GM21381 (cell line): ENCODE results near the gene PRKAG3.
"Not testable (repeated sequence)": the region's sequence is repeated elsewhere in the genome, so short reads cannot be mapped to it uniquely, and the experiment has no call there.

ENCODE experiments used
- ATAC-seq: cut with Tn5 transposase; IDR thresholded peaks from one replicate; pipeline ENCODE4 v1.9.1; 2021; ENCODE audit warnings: mild to moderate bottlenecking, moderate library complexity; ENCODE audit not compliant: unreplicated experiment

PRKAG3 gene

GRCh38 chr2:218844334-218844733, 12.7 kb upstream of the PRKAG3 start:
- ATAC-seq, result not testable (repeated sequence)

- ATAC-seq, result no peak
Observed at GRCh38 chr2:218839888-218840287, 8.3 kb upstream of the PRKAG3 start.

GRCh38 chr2:218839430-218839829, 7.8 kb upstream of the PRKAG3 start:
- ATAC-seq, result no peak

- ATAC-seq, result no peak
Observed at GRCh38 chr2:218837495-218837894, 5.9 kb upstream of the PRKAG3 start.

- ATAC-seq, result no peak
Observed at GRCh38 chr2:218834685-218835084, 3.1 kb upstream of the PRKAG3 start.

GRCh38 chr2:218833023-218833609, 1.5 kb upstream of the PRKAG3 start:
- no peak for ATAC-seq

GRCh38 chr2:218832520-218832919, 917 bp upstream of the PRKAG3 start:
- no peak for ATAC-seq

- no peak for ATAC-seq
Observed at GRCh38 chr2:218832081-218832480, 478 bp upstream of the PRKAG3 start.

- ATAC-seq, result no peak
Observed at GRCh38 chr2:218830526-218831306, 887 bp downstream of the PRKAG3 start.

- ATAC-seq, result no peak
Observed at GRCh38 chr2:218829868-218830451, 1.6 kb downstream of the PRKAG3 start.

- no peak for ATAC-seq
Observed at GRCh38 chr2:218828477-218828778, 3.2 kb downstream of the PRKAG3 start.

- ATAC-seq, result no peak
Observed at GRCh38 chr2:218827701-218828476, 3.7 kb downstream of the PRKAG3 start.

GRCh38 chr2:218826791-218827190, 4.8 kb downstream of the PRKAG3 start:
- ATAC-seq, result no peak

- no peak for ATAC-seq
Observed at GRCh38 chr2:218824004-218824403, 7.6 kb downstream of the PRKAG3 start.

- ATAC-seq, result no peak
Observed at GRCh38 chr2:218823196-218823855, 8.3 kb downstream of the PRKAG3 start.

- ATAC-seq, result no peak
Observed at GRCh38 chr2:218822622-218823021, 9.0 kb downstream of the PRKAG3 start.

- ATAC-seq, result no peak
Observed at GRCh38 chr2:218821605-218822211, 9.9 kb downstream of the PRKAG3 start.

GRCh38 chr2:218820746-218821369, 10.7 kb downstream of the PRKAG3 start:
- no peak for ATAC-seq

- ATAC-seq, result no peak
Observed at GRCh38 chr2:218819093-218819492, 12.5 kb downstream of the PRKAG3 start.

GRCh38 chr2:218816561-218817011, 15.0 kb downstream of the PRKAG3 start:
- ATAC-seq, result no peak
